Mucosa of descending colon (tissue), 3 donors: ENCODE results near the gene PXDN. TPM values are rescaled to one million over a fixed set of nuclear protein-coding genes. Genes with fewer than 3 reads are reported as not detected.
"Not testable (repeated sequence)": the region's sequence is repeated elsewhere in the genome, so short reads cannot be mapped to it uniquely, and the experiment has no call there.

Source experiments
- ATAC-seq: fragments of 200-7000 bp; cut with Tn5 transposase; one replicate; pipeline ENCODE4 v1.9.1; 2020; ENCODE audit warnings: mild to moderate bottlenecking, moderate library complexity
- DNase-seq, 3 donors: peaks; one replicate each; pipeline ENCODE4 v3.0.0-alpha.2; 2020
- H3K36me3 ChIP-seq: fragments of 200-600 bp; one replicate; pipeline ENCODE4 v1.8.0; 2021; ENCODE audit warnings: low read depth, mild to moderate bottlenecking
- H3K4me1 ChIP-seq: fragments of 200-600 bp; one replicate; pipeline ENCODE4 v1.8.0; 2021; ENCODE audit warnings: low read depth, mild to moderate bottlenecking
- H3K4me3 ChIP-seq: fragments of 200-600 bp; one replicate; pipeline ENCODE4 v1.8.0; 2021; ENCODE audit warnings: mild to moderate bottlenecking
- H3K9me3 ChIP-seq: fragments of 200-600 bp; one replicate; pipeline ENCODE4 v1.8.0; 2021; ENCODE audit warnings: mild to moderate bottlenecking
- intact Hi-C, 2 donors: fragments of 100-400 bp; cut with DNase I in 1 of 2; cut with micrococcal nuclease in 1 of 2; formaldehyde crosslinking; loops; one replicate each; pipeline versions ENCODE4 v1.11.0 to v1.11.1; 2022; cut with DNase I, micrococcal nuclease
- total RNA-seq, 3 donors: library from RNA; stranded (reverse); fragmentation: NEBNext Ultra II Directional in 2 of 3; extraction: Animal tissue kit (Norgen Biotek cat#: 25700) in 2 of 3; gene quantifications; one replicate each; pipeline versions ENCODE4 v1.2.1 to v1.2.4, GENCODE V29; 2021 to 2023
- TF ChIP-seq, protein P1 (sequence below): fragments of 200-600 bp; IDR thresholded peaks from one replicate; pipeline ENCODE4 v1.8.0; 2022; ENCODE audit warnings: antibody characterized with exemption, mild to moderate bottlenecking
- donor health status: DM: no; HTN: no; CAD: no; lungs with moderate emphysema.
- donor health status: DM: no; HTN: no; CAD: no.
- donor health status: DM: no; HTN: yes; CAD: no.

PXDN gene
- total RNA-seq, 3 donors from 2014 or later = 9.3 to 52.4 (median 11.9) TPM

GRCh38 chr2:1681323-1682180 is 62.8 kb downstream of the PXDN start:
- H3K9me3 ChIP-seq = no peaks in the 10 kb centered on the region
- no peaks in the 10 kb centered on the region for H3K4me1 ChIP-seq
- no peak overlapping the region for H3K4me3 ChIP-seq
- TF ChIP-seq, protein P1, sequence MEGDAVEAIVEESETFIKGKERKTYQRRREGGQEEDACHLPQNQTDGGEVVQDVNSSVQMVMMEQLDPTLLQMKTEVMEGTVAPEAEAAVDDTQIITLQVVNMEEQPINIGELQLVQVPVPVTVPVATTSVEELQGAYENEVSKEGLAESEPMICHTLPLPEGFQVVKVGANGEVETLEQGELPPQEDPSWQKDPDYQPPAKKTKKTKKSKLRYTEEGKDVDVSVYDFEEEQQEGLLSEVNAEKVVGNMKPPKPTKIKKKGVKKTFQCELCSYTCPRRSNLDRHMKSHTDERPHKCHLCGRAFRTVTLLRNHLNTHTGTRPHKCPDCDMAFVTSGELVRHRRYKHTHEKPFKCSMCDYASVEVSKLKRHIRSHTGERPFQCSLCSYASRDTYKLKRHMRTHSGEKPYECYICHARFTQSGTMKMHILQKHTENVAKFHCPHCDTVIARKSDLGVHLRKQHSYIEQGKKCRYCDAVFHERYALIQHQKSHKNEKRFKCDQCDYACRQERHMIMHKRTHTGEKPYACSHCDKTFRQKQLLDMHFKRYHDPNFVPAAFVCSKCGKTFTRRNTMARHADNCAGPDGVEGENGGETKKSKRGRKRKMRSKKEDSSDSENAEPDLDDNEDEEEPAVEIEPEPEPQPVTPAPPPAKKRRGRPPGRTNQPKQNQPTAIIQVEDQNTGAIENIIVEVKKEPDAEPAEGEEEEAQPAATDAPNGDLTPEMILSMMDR = no peak
- intact Hi-C loops = no loop called here
- ATAC-seq (no peak), DNase-seq (no peak)
- H3K36me3 ChIP-seq = no peaks in the 10 kb centered on the region

GRCh38 chr2:1681017-1681318 is 63.3 kb downstream of the PXDN start:
- DNase-seq (no peak), ATAC-seq (no peak)
- intact Hi-C loops = no loop called here
- Histone ChIP-seq H3K4me3 (no peak overlapping the region), H3K9me3 (no peaks in the 10 kb centered on the region), H3K4me1 (no peaks in the 10 kb centered on the region), H3K36me3 (no peaks in the 10 kb centered on the region)
- TF ChIP-seq, protein P1 = no peak

DNA sequence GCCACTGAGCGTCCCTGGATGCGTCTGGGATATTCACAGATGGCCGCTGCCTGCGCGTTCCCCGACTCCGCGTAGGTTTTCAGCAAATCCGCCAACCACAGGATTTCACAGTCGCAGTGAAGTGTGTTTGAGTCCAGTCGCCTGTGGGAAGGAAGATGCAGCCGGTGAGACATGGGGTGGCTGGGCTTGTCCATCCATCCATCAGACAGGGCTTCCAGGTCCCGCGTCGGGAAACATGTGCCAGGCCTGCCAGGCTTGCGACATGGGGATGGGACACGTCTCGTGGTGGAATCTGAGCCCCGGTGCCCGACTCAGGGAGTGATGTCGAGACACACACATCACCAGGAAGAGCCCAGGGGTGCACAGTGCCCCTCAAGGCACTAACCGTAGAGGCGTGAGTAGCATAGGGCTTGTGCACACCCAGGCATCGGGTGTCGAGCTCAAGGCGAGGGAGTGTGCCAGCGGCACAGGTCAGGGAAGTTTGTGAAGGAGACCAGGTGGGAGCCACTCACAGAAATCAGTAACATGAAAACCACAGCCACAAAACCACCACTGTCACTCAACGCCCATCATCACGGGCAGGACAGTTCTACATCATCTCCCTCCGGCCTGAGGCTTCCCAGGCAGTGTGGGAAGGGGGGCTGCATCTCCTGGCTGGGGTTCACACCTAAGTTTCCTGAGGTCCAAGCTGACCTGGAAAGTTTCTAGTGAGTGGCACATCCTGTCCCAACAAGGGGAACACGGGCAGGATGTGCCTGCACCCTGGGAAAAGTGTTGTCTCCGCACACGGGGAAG is 63.9 kb downstream of the PXDN start:
- no peak overlapping the region for H3K4me3 ChIP-seq
- ATAC-seq (no peak), DNase-seq (no peak)
- no peaks in the 10 kb centered on the region for H3K9me3 ChIP-seq
- intact Hi-C loops = no loop called here
- TF ChIP-seq, protein P1 = no peak
- no peaks in the 10 kb centered on the region for H3K4me1 ChIP-seq
- no peaks in the 10 kb centered on the region for H3K36me3 ChIP-seq

DNA sequence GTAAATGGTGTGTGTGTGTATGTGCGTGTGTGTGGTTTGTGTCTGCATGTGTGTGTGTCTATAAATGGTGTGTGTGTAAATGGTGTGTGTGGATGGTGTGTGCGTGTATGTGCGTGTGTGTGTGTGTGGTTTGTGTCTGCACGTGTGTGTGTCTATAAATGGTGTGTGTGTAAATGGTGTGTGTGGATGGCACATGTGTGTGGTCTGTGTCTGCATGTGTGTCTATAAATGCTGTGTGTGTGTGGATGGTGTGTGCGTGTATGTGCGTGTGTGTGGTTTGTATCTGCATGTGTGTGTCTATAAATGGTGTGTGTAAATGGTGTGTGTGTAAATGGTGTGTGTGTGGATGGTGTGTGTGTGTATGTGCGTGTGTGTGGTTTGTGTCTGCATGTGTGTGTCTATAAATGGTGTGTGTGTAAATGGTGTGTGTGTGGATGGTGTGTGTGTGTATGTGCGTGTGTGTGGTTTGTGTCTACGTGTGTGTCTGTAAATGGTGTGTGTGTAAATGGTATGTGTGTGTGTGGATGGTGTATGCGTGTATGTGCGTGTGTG is 64.8 kb downstream of the PXDN start:
- intact Hi-C loops = loop anchor here in 1 of 2 donors (10.0 kb wide), 1 partner anchor 65 kb away; the partner anchor contains the start of gene PXDN
- ATAC-seq, H3K4me1 ChIP-seq, H3K9me3 ChIP-seq, H3K4me3 ChIP-seq, DNase-seq, H3K36me3 ChIP-seq: not testable (repeated sequence)

- H3K36me3 ChIP-seq, ATAC-seq, H3K4me3 ChIP-seq, H3K9me3 ChIP-seq, H3K4me1 ChIP-seq, DNase-seq: not testable (repeated sequence)
- intact Hi-C loops = loop anchor here in 1 of 2 donors (10.0 kb wide), 1 partner anchor 66 kb away; the partner anchor contains the start of gene PXDN
Measured at GRCh38 chr2:1679065-1679464, 65.2 kb downstream of the PXDN start.

DNA sequence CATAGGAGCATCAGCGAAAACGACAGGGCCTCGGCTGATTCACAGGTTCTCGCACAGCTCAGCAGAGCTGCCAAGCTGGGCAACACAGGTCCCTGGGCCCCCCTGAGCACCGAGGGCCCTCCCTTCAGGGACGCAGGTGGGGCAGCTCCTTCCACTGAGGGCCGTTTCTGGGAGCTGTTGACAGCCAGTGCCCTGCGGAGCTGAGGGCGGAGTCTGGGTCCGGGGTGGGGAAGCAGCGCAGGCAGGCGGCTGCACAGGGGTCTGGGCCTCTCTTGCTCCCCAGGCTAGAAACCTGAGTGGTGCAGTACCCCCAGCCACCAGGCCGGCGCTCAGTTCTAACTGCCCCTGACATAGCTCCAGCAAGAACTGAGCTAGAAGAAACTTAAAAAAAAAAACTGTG is 65.7 kb downstream of the PXDN start:
- H3K9me3 ChIP-seq = no peaks in the 10 kb centered on the region
- intact Hi-C loops = loop anchor here in 1 of 2 donors (10.0 kb wide), 1 partner anchor 66 kb away; the partner anchor contains the start of gene PXDN
- H3K36me3 ChIP-seq = no peaks in the 10 kb centered on the region
- DNase-seq (no peak), ATAC-seq (no peak)
- H3K4me1 ChIP-seq = no peaks in the 10 kb centered on the region
- no peak overlapping the region for H3K4me3 ChIP-seq
- TF ChIP-seq, protein P1 = no peak
